Liver (tissue), 3 donors: Measurements from ENCODE around the gene DNAH6.

Source experiments
- CTCF ChIP-seq: fragments of 150-350 bp; IDR thresholded peaks from 2 replicates; pipeline ENCODE4 v1.5.1; 2017; ENCODE audit warnings: improper control_type of control experiment, low read depth, low read length; ENCODE audit not compliant: missing input control
- EGR1 ChIP-seq, 2 donors: IDR thresholded peaks; 2 replicates each; pipeline ENCODE4 v1.6.1; 2016 to 2018; ENCODE audit warnings: antibody characterized with exemption in 2 of 2, low read depth in 2 of 2
- GABPA ChIP-seq, 2 donors: IDR thresholded peaks in 1 of 2; conservative IDR thresholded peaks in 1 of 2; 2 replicates each; pipeline ENCODE4 v1.6.1; 2016; ENCODE audit warnings: antibody characterized with exemption in 2 of 2, mild to moderate bottlenecking in 1 of 2, moderate library complexity in 1 of 2
- HNF4G ChIP-seq: IDR thresholded peaks from 2 replicates; pipeline ENCODE4 v1.6.1; 2016; ENCODE audit warnings: antibody characterized with exemption
- JUND ChIP-seq, 2 donors: IDR thresholded peaks; 2 replicates each; pipeline ENCODE4 v1.6.1; 2016; ENCODE audit warnings: antibody characterized with exemption in 2 of 2
- MAX ChIP-seq: IDR thresholded peaks from 2 replicates; pipeline ENCODE4 v1.6.1; 2016; ENCODE audit warnings: antibody characterized with exemption
- RAD21 ChIP-seq, 2 donors: IDR thresholded peaks; 2 replicates each; pipeline ENCODE4 v1.6.1; 2016; ENCODE audit warnings: antibody characterized with exemption in 2 of 2, mild to moderate bottlenecking in 2 of 2
- REST ChIP-seq: IDR thresholded peaks from 2 replicates; pipeline ENCODE4 v1.6.1; 2016; ENCODE audit warnings: antibody characterized with exemption, mild to moderate bottlenecking
- TAF1 ChIP-seq: conservative IDR thresholded peaks from 2 replicates; pipeline ENCODE4 v1.6.1; 2016; ENCODE audit warnings: antibody characterized with exemption, mild to moderate bottlenecking
- YY1 ChIP-seq: IDR thresholded peaks from 2 replicates; pipeline ENCODE4 v1.6.1; 2016; ENCODE audit warnings: antibody characterized with exemption, mild to moderate bottlenecking
- ZBTB33 ChIP-seq: IDR thresholded peaks from 2 replicates; pipeline ENCODE4 v1.6.1; 2016; ENCODE audit warnings: antibody characterized with exemption
- donor health status: healthy.
- donor health status: healthy.

GRCh38 chr2:84866122-84866521 lies 349.8 kb downstream of the DNAH6 start:
- TF ChIP-seq MAX, result no peak
- TF ChIP-seq ZBTB33, result no peak
- TF ChIP-seq CTCF, result no peak
- no peak for TF ChIP-seq RAD21 (IDR thresholded peaks at IDR 0.05)
- TF ChIP-seq REST, result no peak
- no peak for TF ChIP-seq EGR1 (IDR thresholded peaks at IDR 0.05; ENCODE audit: low read depth in 2 of 2)
- no peak for TF ChIP-seq YY1
- TF ChIP-seq TAF1, result no peak
- no peak for TF ChIP-seq HNF4G
- no peak for TF ChIP-seq GABPA (IDR thresholded peaks at IDR 0.05 in 1 of 2, conservative IDR thresholded peaks at IDR 0.05 in 1 of 2)
- TF ChIP-seq JUND (IDR thresholded peaks at IDR 0.05), result no peak
